Astrocyte (in vitro differentiated cells and primary cell): ENCODE data around the gene FGD5. TPM values are rescaled to one million over a fixed set of nuclear protein-coding genes. Genes with fewer than 3 reads are reported as not detected.

Source experiments
- DNase-seq: peaks from one replicate; pipeline ENCODE4 v3.0.0-alpha.2; 2010; ENCODE audit warnings: low read depth
- FAIRE-seq: peaks from 2 replicates; lab custom pipeline; 2011; peaks lifted over from hg19 to GRCh38; lab: Jason Lieb, UNC
- H2AFZ ChIP-seq: 2 replicates; pipeline ENCODE4 v1.6.0; 2012; ENCODE audit warnings: low read depth, low read length, inconsistent platforms
- H3K27ac ChIP-seq: 2 replicates; pipeline ENCODE4 v1.5.1; 2011; ENCODE audit warnings: low read depth, low read length, inconsistent platforms
- H3K27me3 ChIP-seq: 2 replicates; pipeline ENCODE4 v1.6.0; 2011; ENCODE audit warnings: low read length, inconsistent platforms; ENCODE audit not compliant: insufficient read depth
- H3K36me3 ChIP-seq: 2 replicates; pipeline ENCODE4 v1.5.1; 2011; ENCODE audit warnings: low read length, inconsistent platforms; ENCODE audit not compliant: insufficient read depth
- H3K4me1 ChIP-seq: 2 replicates; pipeline ENCODE4 v1.5.1; 2011; ENCODE audit warnings: low read length, inconsistent platforms; ENCODE audit not compliant: insufficient read depth
- H3K4me2 ChIP-seq: 2 replicates; pipeline ENCODE4 v1.6.0; 2012; ENCODE audit warnings: low read length, inconsistent platforms
- H3K4me3 ChIP-seq: 2 replicates; pipeline ENCODE4 v1.5.1; 2011; ENCODE audit warnings: low read depth, mild to moderate bottlenecking, low read length, inconsistent platforms; ENCODE audit not compliant: insufficient read depth
- H3K79me2 ChIP-seq: 2 replicates; pipeline ENCODE4 v1.6.0; 2012; ENCODE audit warnings: mild to moderate bottlenecking, low read length, inconsistent platforms; ENCODE audit not compliant: insufficient read depth
- H3K9ac ChIP-seq: 2 replicates; pipeline ENCODE4 v1.6.0; 2012; ENCODE audit warnings: mild to moderate bottlenecking, low read length, inconsistent platforms
- H3K9me3 ChIP-seq: 2 replicates; pipeline ENCODE4 v1.5.1; 2012; ENCODE audit warnings: low read depth, mild to moderate bottlenecking, low read length, inconsistent platforms; ENCODE audit not compliant: insufficient read depth
- H4K20me1 ChIP-seq: 2 replicates; pipeline ENCODE4 v1.6.0; 2012; ENCODE audit warnings: low read length, inconsistent platforms; ENCODE audit not compliant: insufficient read depth
- H3K27ac Mint-ChIP-seq: one replicate; pipeline ENCODE4 v1.8.0; 2021; ENCODE audit warnings: mild to moderate bottlenecking, mixed read lengths; ENCODE audit not compliant: unreplicated experiment
- H3K27me3 Mint-ChIP-seq: one replicate; pipeline ENCODE4 v1.8.0; 2021; ENCODE audit warnings: low read depth, mixed read lengths; ENCODE audit not compliant: unreplicated experiment
- H3K36me3 Mint-ChIP-seq: one replicate; pipeline ENCODE4 v1.8.0; 2021; ENCODE audit warnings: low read depth, mixed read lengths; ENCODE audit not compliant: unreplicated experiment
- H3K4me1 Mint-ChIP-seq: one replicate; pipeline ENCODE4 v1.8.0; 2021; ENCODE audit warnings: low read depth, mixed read lengths; ENCODE audit not compliant: unreplicated experiment
- H3K4me3 Mint-ChIP-seq: one replicate; pipeline ENCODE4 v1.8.0; 2021; ENCODE audit warnings: mild to moderate bottlenecking, moderate library complexity, mixed read lengths; ENCODE audit not compliant: unreplicated experiment
- H3K9me3 Mint-ChIP-seq: one replicate; pipeline ENCODE4 v1.8.0; 2021; ENCODE audit warnings: mild to moderate bottlenecking, mixed read lengths; ENCODE audit not compliant: unreplicated experiment
- EZH2 ChIP-seq: IDR thresholded peaks from 2 replicates; pipeline ENCODE4 v1.6.1; 2012; ENCODE audit warnings: mild to moderate bottlenecking, low read length, inconsistent platforms; ENCODE audit not compliant: insufficient read depth
- total RNA-seq: library from RNA; stranded (reverse); gene quantifications from 2 replicates; pipeline ENCODE4 v1.2.1, GENCODE V29; 2021
- TF ChIP-seq, protein P1 (sequence below): IDR thresholded peaks from 2 replicates; pipeline ENCODE4 v1.5.1; 2011; ENCODE audit warnings: low read depth, mild to moderate bottlenecking, inconsistent platforms, low read length, moderate library complexity; ENCODE audit not compliant: insufficient read depth

Gene FGD5
- total RNA-seq, 1 donor from 2014 or later: 2.0 TPM

- H3K9me3 ChIP-seq: no peaks in the 10 kb centered on the region
- H3K27ac ChIP-seq: no peak overlapping the region
- H4K20me1 ChIP-seq: no peaks in the 10 kb centered on the region
- no peaks in the 10 kb centered on the region for H3K79me2 ChIP-seq
- Mint-ChIP-seq H3K27me3 (peaks cover 55% of the 10 kb centered on the region), H3K36me3 (peaks cover under 1% of the 10 kb centered on the region), H3K27ac (no peak overlapping the region), H3K9me3 (peaks cover 4% of the 10 kb centered on the region), H3K4me3 (no peak overlapping the region), H3K4me1 (no peaks in the 10 kb centered on the region)
- H3K27me3 ChIP-seq: peaks cover 36% of the 10 kb centered on the region
- FAIRE-seq: no peak
- H3K36me3 ChIP-seq: no peaks in the 10 kb centered on the region
- no peak overlapping the region for H3K4me2 ChIP-seq
- no peak for DNase-seq
- H2AFZ ChIP-seq: no peak overlapping the region
- H3K4me1 ChIP-seq: no peaks in the 10 kb centered on the region
- H3K9ac ChIP-seq: no peak overlapping the region
- TF ChIP-seq EZH2: no peak
- TF ChIP-seq, protein P1, sequence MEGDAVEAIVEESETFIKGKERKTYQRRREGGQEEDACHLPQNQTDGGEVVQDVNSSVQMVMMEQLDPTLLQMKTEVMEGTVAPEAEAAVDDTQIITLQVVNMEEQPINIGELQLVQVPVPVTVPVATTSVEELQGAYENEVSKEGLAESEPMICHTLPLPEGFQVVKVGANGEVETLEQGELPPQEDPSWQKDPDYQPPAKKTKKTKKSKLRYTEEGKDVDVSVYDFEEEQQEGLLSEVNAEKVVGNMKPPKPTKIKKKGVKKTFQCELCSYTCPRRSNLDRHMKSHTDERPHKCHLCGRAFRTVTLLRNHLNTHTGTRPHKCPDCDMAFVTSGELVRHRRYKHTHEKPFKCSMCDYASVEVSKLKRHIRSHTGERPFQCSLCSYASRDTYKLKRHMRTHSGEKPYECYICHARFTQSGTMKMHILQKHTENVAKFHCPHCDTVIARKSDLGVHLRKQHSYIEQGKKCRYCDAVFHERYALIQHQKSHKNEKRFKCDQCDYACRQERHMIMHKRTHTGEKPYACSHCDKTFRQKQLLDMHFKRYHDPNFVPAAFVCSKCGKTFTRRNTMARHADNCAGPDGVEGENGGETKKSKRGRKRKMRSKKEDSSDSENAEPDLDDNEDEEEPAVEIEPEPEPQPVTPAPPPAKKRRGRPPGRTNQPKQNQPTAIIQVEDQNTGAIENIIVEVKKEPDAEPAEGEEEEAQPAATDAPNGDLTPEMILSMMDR: no peak
- no peak overlapping the region for H3K4me3 ChIP-seq
Measured at GRCh38 chr3:14797731-14798130, 21.0 kb upstream of the FGD5 start.

DNA sequence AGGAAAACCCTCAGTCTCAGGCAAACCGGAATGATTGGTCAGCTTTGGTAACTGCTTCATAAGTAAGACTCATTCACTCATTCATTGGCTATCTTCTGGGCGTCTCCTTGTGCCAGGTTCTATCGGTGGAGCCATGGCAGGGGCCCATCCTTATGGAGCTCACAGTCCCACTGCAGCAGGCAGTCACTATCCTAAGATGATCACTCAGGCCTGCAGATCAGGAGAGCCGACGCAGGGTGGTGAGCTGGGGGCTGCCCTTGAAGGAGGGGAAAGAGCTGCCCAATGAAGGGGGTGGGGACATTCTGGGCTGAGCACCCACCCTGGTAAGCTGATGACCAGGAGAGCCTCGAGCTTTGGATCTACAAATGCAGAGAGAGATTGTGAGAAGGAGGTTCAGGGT, 20.5 kb upstream of the FGD5 start:
- no peak overlapping the region for H3K4me3 ChIP-seq
- peaks cover 4% of the 10 kb centered on the region for H3K9me3 Mint-ChIP-seq
- no peak overlapping the region for H3K4me2 ChIP-seq
- H3K9me3 ChIP-seq: no peaks in the 10 kb centered on the region
- H3K36me3 Mint-ChIP-seq: peaks cover 2% of the 10 kb centered on the region
- FAIRE-seq: no peak
- no peak for DNase-seq
- no peaks in the 10 kb centered on the region for H4K20me1 ChIP-seq
- TF ChIP-seq, protein P1: no peak
- TF ChIP-seq EZH2: no peak
- no peak overlapping the region for H3K27ac ChIP-seq
- H3K27ac Mint-ChIP-seq: no peak overlapping the region
- H3K4me3 Mint-ChIP-seq: no peak overlapping the region
- peaks cover 2% of the 10 kb centered on the region for H3K4me1 Mint-ChIP-seq
- H3K27me3 ChIP-seq: peaks cover 40% of the 10 kb centered on the region
- H3K27me3 Mint-ChIP-seq: peaks cover 57% of the 10 kb centered on the region
- H3K9ac ChIP-seq: no peak overlapping the region
- no peak overlapping the region for H2AFZ ChIP-seq
- H3K79me2 ChIP-seq: no peaks in the 10 kb centered on the region
- no peaks in the 10 kb centered on the region for H3K4me1 ChIP-seq
- H3K36me3 ChIP-seq: no peaks in the 10 kb centered on the region

GRCh38 chr3:14799146-14799545, 19.6 kb upstream of the FGD5 start:
- TF ChIP-seq EZH2: no peak
- TF ChIP-seq, protein P1: no peak
- H3K9me3 Mint-ChIP-seq: peaks cover 4% of the 10 kb centered on the region
- no peak overlapping the region for H3K27ac Mint-ChIP-seq
- H3K36me3 Mint-ChIP-seq: peaks cover 2% of the 10 kb centered on the region
- DNase-seq (no peak), FAIRE-seq (no peak)
- Histone ChIP-seq H3K79me2 (no peaks in the 10 kb centered on the region), H3K9ac (no peak overlapping the region), H4K20me1 (no peaks in the 10 kb centered on the region), H3K4me1 (no peaks in the 10 kb centered on the region), H3K9me3 (no peaks in the 10 kb centered on the region), H3K4me2 (no peak overlapping the region), H3K27ac (no peak overlapping the region), H3K36me3 (no peaks in the 10 kb centered on the region), H3K27me3 (peaks cover 40% of the 10 kb centered on the region), H3K4me3 (no peak overlapping the region), H2AFZ (no peak overlapping the region)
- no peak overlapping the region for H3K4me3 Mint-ChIP-seq
- H3K4me1 Mint-ChIP-seq: peaks cover 10% of the 10 kb centered on the region
- H3K27me3 Mint-ChIP-seq: peaks cover 54% of the 10 kb centered on the region
